Activated CD4-positive, alpha-beta T cell treated with anti-CD3 and anti-CD28 coated beads for 24 hours (primary cell): ENCODE measurements around the gene CELF2.
"Not testable (repeated sequence)": the region's sequence is repeated elsewhere in the genome, so short reads cannot be mapped to it uniquely, and the experiment has no call there.

Experiments
- DNase-seq, 2 donors: peaks; one replicate each; pipeline ENCODE4 v3.0.0-alpha.2; 2020; ENCODE audit warnings: low read depth in 2 of 2

CELF2 gene

GRCh38 chr10:11345224-11346054 is 327.8 kb downstream of the CELF2 start:
- DNase-seq, result no peak

- not testable (repeated sequence) for DNase-seq
These were observed 329.9 kb downstream of the CELF2 start for GRCh38 chr10:11347580-11347979.

DNA sequence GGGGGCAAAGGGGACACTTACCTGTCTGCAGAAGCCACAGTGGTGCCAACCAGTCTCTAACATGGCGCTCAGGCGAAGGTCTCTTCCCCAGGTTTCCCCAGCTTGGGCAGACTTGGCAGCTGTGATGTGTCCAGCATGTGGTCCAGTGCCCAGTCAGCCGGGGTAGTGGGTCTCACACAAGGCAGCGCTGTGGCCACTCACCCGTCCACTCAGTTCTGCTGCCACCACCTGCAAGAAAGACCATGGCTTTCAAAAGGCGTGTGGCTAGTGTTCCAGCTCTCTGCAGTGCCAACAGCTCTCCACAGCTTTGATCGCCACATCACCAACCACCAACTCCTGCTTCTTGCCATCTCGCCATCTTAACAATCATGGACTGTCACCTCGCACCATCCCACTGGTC is 334.1 kb downstream of the CELF2 start:
- no peak for DNase-seq

- no peak for DNase-seq
These were observed 335.6 kb downstream of the CELF2 start for GRCh38 chr10:11353006-11353896.

GRCh38 chr10:11354823-11355222 is 337.2 kb downstream of the CELF2 start:
- no peak for DNase-seq

DNA sequence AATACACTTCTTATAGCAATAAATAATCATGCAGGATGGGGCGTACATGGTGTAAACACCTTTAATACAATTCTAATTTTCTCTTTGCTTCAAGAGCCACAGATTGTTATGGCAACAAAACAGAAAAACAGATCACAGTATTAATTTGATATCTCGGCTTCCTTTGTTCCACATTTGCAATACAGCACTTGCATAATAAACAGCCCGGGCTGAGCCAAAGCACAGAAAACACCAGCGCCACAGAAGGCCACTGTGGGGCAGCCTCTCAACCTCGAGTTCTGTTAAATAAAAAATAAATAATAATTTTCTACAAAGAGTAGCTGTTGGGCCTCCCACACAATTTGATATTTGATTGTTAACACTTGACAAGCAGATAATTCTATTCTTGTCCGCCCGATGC is 337.9 kb downstream of the CELF2 start:
- no peak for DNase-seq

DNA sequence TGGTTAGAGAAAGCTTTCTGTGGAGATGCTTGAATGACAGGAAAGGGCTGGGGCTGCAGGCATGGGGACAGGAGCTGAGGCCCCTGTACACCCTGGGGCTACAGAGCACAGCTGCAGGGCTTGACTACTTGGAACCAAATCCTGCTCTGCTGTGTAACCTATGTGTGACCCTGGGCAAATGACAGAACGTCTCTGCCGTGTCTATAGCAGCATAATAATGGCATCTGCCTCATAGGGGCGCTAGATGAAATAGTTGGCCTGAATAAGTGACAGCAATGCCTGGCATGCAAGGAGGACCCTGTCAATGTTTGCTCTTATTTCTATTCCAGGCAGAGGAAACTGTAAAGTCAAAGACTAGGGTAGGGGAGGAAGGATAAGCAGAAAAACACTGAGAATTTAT is 339.8 kb downstream of the CELF2 start:
- no peak for DNase-seq

DNA sequence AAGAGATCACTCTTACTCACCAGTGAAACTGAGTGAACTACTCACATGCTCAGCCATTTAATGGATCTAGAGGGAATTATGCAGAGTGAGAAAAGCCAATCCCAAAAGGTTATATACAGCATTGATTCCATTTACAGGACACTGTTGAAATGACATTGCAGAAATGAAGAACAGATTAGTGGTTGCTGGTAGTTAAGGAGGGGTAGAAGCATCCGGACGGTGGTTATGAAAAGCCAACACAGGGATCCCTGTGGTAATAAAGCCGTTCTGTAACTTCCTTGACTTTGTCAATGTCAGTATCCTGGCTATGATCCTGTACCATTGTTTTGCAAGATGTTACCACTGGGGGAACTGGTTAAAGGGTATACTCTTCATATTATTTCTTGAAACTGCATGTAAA is 340.3 kb downstream of the CELF2 start:
- no peak for DNase-seq

GRCh38 chr10:11358923-11359575 is 341.4 kb downstream of the CELF2 start:
- no peak for DNase-seq

DNA sequence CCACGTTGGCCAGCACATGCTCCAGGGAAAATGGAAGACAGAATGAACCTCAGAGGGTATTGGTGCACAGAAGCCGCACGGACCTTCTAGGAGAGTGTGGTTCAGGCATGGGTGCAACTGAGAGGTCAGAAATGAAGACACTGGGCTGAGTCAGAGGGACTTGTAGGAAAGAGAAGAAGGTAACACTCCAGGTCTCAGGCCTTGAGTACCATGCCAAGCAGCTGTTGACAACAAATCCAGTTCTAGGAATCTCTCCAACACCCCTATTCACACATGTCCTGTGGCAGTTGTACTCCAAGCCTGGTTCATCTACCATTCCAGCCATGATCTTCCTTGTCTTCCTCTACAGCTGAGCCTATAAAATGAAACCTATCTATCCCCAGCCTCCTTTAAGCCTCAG is 342.2 kb downstream of the CELF2 start:
- no peak for DNase-seq

GRCh38 chr10:11363497-11363896 is 345.8 kb downstream of the CELF2 start:
- DNase-seq, result no peak

DNA sequence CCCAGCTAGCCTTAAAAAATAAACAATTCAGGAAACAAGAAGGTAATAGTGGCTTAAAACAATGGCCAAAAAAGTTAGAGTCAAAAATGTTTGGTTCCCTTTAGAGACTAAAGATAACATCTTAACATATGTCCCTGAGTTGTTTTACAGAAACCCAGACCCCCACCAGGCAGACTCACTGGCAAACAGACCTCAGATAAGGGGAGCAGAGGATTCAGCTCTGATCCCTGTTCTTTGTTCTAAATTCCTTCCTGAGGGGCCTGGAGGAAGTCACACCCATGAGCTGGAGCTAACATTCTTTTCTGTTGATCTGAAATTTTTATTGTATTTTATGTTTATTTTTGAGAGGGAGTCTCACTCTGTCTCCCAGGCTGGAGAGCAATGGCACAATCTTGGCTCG is 346.6 kb downstream of the CELF2 start:
- no peak for DNase-seq

GRCh38 chr10:11366889-11367288 is 349.2 kb downstream of the CELF2 start:
- DNase-seq, result not testable (repeated sequence)

DNA sequence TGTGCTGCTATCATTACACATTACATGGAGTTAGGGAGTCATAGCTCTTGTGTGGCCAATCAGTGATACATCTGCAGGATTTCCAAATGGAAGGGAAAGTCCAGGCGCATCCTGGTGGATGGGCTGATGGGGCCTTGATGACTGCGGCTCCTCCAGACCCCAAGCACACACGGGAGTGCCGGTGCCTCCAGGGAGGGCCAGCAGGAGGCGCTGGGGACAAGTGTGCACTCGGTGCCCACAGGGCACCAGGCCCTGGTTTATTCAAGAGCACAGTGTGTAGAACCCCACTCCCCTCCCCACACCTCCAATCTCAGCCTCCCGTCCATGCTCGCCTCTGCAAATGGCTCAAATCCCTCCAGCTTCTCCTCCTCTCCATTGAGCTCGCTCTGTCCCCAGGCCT is 349.8 kb downstream of the CELF2 start:
- DNase-seq, result no peak

DNA sequence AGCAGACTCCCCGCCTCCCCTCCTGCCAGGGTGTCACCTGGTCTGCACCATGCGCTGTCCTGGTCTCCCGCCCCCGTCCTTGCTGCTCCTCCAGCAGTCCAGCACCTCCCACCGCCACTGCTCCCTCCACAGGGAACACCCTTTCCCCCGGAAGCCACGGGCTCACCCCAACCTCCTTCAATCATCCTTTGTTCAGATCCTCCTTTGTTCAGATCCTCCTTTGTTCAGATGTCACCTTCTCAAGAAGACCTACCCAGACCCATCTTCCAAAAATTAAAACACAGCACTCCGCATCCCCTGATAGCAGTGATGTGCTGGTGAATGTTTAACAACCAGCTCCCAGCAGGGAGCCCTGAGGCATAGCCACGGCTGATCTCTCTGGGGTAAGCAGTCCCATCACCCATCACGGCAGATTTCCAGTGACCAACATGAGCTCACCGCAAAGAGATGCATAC is 356.1 kb downstream of the CELF2 start:
- DNase-seq, result no peak

GRCh38 chr10:11377267-11377666 is 359.6 kb downstream of the CELF2 start:
- no peak for DNase-seq

DNA sequence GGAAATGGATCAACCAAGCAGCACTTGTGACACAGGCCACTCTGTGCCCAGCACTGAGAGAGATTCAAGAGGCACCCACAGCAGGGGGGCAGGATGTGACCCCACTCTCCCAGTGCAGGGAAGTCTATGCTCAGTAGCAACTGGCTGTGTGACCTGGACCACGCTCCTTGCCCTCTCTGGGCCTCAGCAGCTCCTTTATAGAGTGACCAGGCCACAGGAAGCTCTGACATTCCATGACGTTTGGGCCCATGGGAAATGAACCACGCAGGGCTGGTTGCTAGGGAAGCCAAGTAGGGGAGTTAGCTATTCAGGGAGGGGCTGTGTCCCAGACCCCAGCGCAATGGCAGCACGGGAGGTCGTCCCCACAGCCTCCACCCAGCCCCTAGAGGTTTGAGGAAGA is 361.2 kb downstream of the CELF2 start:
- DNase-seq, result no peak

DNA sequence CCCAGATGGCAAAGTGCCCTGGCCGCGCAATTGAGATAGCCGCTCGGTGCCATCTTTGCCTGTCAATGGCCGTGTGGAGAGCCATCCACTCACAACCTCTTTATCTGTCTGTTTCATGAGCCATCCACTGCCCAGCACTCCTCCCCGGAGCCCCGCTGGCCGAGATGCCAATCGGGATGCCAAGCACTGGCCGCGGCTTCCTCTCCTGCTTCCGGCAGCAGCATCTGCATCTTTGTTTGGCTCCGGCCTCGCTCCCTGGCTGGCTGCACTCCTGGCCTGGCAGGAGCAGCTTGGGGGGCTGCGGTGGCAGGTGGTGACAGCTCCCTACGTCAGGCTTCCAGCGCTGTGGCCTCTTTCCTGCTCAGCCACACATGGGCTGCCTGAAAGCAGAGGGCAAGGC is 362.1 kb downstream of the CELF2 start:
- DNase-seq, result no peak

GRCh38 chr10:11381023-11381422 is 363.4 kb downstream of the CELF2 start:
- DNase-seq, result no peak

DNA sequence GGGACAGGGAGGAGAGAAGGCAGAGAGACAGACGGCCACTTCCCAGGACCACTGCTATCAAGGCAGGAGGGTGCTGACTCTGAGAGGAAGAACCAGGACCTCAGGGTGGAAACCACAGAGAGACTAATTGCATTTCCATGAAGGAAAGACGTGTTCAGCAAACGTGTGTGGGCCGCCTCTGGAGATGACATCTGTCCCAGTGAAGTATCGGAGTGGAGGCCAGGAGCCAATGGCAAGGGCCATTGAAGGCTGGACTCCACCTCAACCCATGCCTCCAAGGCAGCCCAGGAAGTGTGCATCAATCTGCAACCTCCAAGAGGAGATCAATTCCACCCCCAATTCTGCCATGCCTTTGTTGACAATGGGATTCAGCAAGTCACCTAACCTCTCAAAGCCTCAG is 363.8 kb downstream of the CELF2 start:
- DNase-seq, result no peak

DNA sequence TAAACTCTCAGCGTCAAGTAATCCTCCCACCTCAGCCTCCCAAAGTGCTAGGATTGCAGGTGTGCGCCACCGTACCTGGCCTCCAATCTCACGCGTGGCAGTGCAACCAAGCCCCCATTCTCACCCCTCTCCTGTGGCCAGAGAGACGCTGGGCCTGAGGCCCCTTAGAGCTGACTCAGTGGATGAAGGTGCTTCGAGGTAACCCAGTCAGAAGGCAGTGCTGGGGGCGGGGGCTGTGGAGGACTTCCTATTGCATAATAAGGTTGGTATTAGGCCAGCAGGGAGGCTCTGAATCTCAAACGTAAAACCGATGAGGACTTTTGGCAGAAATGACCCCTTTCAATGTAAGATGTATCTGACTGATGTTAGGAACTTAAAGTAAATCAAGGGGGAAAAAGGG is 364.5 kb downstream of the CELF2 start:
- DNase-seq, result no peak

DNA sequence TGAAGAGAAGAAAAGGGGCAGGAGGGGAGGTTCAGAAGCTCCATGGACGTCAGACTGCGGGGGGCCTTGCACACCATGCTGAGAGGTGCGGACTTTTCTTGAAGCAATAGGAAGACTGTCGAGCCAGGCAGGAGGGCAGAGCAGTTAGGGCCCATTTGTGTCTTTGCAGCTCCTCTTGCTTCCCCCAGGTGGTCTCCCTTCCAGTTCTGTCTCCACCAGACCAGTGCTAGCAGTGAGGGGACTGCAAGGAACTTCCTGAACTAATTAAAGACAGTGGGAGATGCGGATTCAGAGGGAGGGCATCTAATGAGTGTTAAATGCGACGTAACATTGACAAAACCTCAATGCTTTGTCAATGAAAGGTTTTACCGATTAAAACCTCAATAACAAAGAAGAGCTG is 368.4 kb downstream of the CELF2 start:
- no peak for DNase-seq
